WTC11 (cell line): Measurements from ENCODE around the gene OR5B12. TPM values are rescaled to one million over a fixed set of nuclear protein-coding genes. Genes with fewer than 3 reads are reported as not detected.
A peak's percentile ranks its signal among the peaks of the same experiment; 100 is the strongest.

ENCODE experiments used
- ATAC-seq: fragments of 200-7000 bp; cut with Tn5 transposase; 2 replicates; pipeline ENCODE4 v1.10.0; 2021; ENCODE audit warnings: mild to moderate bottlenecking, moderate library complexity
- CTCF ChIA-PET: fragments of 300-600 bp; sonication (Branson Sonifier 250); formaldehyde crosslinking; loops from one replicate; lab custom pipeline; 2021; ENCODE audit warnings: antibody characterized with exemption; lab: Charles Lee
- POLR2A ChIA-PET: fragments of 350-600 bp; sonication (Branson Sonifier 250); formaldehyde crosslinking; loops from one replicate; lab custom pipeline; 2021; ENCODE audit warnings: antibody characterized with exemption; lab: Charles Lee
- DNase-seq: peaks from one replicate; pipeline ENCODE4 v3.0.0; 2021; ENCODE audit warnings: low spot score
- H3K27ac Mint-ChIP-seq: 2 replicates; pipeline ENCODE4 v1.8.0; 2021; ENCODE audit warnings: mixed read lengths
- H3K27me3 Mint-ChIP-seq: 2 replicates; pipeline ENCODE4 v1.8.0; 2021; ENCODE audit warnings: low read depth, mild to moderate bottlenecking, moderate library complexity, mixed read lengths
- H3K36me3 Mint-ChIP-seq: 2 replicates; pipeline ENCODE4 v1.8.0; 2021; ENCODE audit warnings: mixed read lengths
- H3K4me1 Mint-ChIP-seq: 2 replicates; pipeline ENCODE4 v1.8.0; 2022; ENCODE audit warnings: mixed read lengths
- H3K4me3 Mint-ChIP-seq: 2 replicates; pipeline ENCODE4 v1.8.0; 2021; ENCODE audit warnings: mild to moderate bottlenecking, moderate library complexity, mixed read lengths
- H3K9me3 Mint-ChIP-seq: 2 replicates; pipeline ENCODE4 v1.8.0; 2021; ENCODE audit warnings: mixed read lengths
- CBFB ChIP-seq: sonication (generic); formaldehyde crosslinking; IDR thresholded peaks from 2 replicates; pipeline ENCODE4 v1.8.1; 2022; ENCODE audit warnings: mild to moderate bottlenecking, low read depth, missing genetic modification reagents
- FOXP4 ChIP-seq: sonication (generic); formaldehyde crosslinking; IDR thresholded peaks from 2 replicates; pipeline ENCODE4 v1.8.0; 2022; ENCODE audit warnings: mild to moderate bottlenecking, missing genetic modification reagents
- GRHL2 ChIP-seq: fragments of 250-450 bp; sonication (Bioruptor Pico); IDR thresholded peaks from 2 replicates; pipeline ENCODE4 v1.8.0; 2022; ENCODE audit warnings: mild to moderate bottlenecking, moderate library complexity; ENCODE audit not compliant: insufficient replicate concordance, severe bottlenecking
- IRF2 ChIP-seq: sonication (generic); formaldehyde crosslinking; IDR thresholded peaks from 2 replicates; pipeline ENCODE4 v1.8.0; 2022; ENCODE audit warnings: low read depth, missing genetic modification reagents, borderline replicate concordance
- MAX ChIP-seq: sonication (generic); formaldehyde crosslinking; IDR thresholded peaks from 2 replicates; pipeline ENCODE4 v1.8.0; 2022; ENCODE audit warnings: mild to moderate bottlenecking, missing genetic modification reagents
- MYBL2 ChIP-seq: sonication (generic); formaldehyde crosslinking; IDR thresholded peaks from 2 replicates; pipeline ENCODE4 v1.8.1; 2023; ENCODE audit warnings: mild to moderate bottlenecking, moderate library complexity, missing genetic modification reagents
- SMAD4 ChIP-seq: sonication (generic); formaldehyde crosslinking; IDR thresholded peaks from 2 replicates; pipeline ENCODE4 v1.8.0; 2022; ENCODE audit warnings: mild to moderate bottlenecking, missing genetic modification reagents
- USF1 ChIP-seq: sonication (generic); formaldehyde crosslinking; IDR thresholded peaks from 2 replicates; pipeline ENCODE4 v1.8.0; 2022; ENCODE audit warnings: mild to moderate bottlenecking, missing genetic modification reagents
- ZBTB21 ChIP-seq: sonication (generic); formaldehyde crosslinking; IDR thresholded peaks from 2 replicates; pipeline ENCODE4 v1.8.1; 2023; ENCODE audit warnings: mild to moderate bottlenecking, missing genetic modification reagents, borderline replicate concordance
- ZNF121 ChIP-seq: sonication (generic); formaldehyde crosslinking; IDR thresholded peaks from 2 replicates; pipeline ENCODE4 v1.8.0; 2023; ENCODE audit warnings: missing genetic modification reagents
- ZNF317 ChIP-seq: sonication (generic); formaldehyde crosslinking; IDR thresholded peaks from 2 replicates; pipeline ENCODE4 v1.8.1; 2023; ENCODE audit warnings: low read depth, mild to moderate bottlenecking, moderate library complexity, missing genetic modification reagents, borderline replicate concordance
- ZNF532 ChIP-seq: fragments of 250-450 bp; sonication (Bioruptor Pico); IDR thresholded peaks from 2 replicates; pipeline ENCODE4 v1.9.0; 2021; ENCODE audit warnings: mild to moderate bottlenecking, borderline replicate concordance
- total RNA-seq: library from RNA; stranded (reverse); gene quantifications from 3 replicates; pipeline ENCODE4 v1.2.3, GENCODE V29; 2021

The OR5B12 gene
- total RNA-seq, 1 experiment from 2014 or later = not detected

GRCh38 chr11:58471892-58472291, 29.9 kb upstream of the OR5B12 start:
- Mint-ChIP-seq H3K27ac (no peak overlapping the region), H3K4me1 (no peaks in the 10 kb centered on the region), H3K27me3 (peaks cover 3% of the 10 kb centered on the region; the same call in 1 of the 2 replicates), H3K9me3 (peaks cover 71% of the 10 kb centered on the region), H3K4me3 (no peak overlapping the region), H3K36me3 (peaks cover 37% of the 10 kb centered on the region)
- DNase-seq (no peak), ATAC-seq (no peak)
- CTCF ChIA-PET = no interaction called here
- POLR2A ChIA-PET = interaction anchor here (0.6 kb wide), 1 partner anchor 735 kb away, joined by 3 read pairs; no protein-coding TSS in a partner anchor
- TF ChIP-seq ZNF317 (CRISPR knock-in tag) = peak; percentile 85
- no peak for TF ChIP-seq MYBL2 (CRISPR knock-in tag)

GRCh38 chr11:58466293-58466692, 24.3 kb upstream of the OR5B12 start:
- H3K4me1 Mint-ChIP-seq = no peaks in the 10 kb centered on the region
- TF ChIP-seq FOXP4 (CRISPR knock-in tag) = no peak
- TF ChIP-seq USF1 (CRISPR knock-in tag) = no peak
- no peak for TF ChIP-seq SMAD4 (CRISPR knock-in tag)
- no peak for DNase-seq
- ATAC-seq = no peak
- H3K27ac Mint-ChIP-seq = no peak overlapping the region
- ChIA-PET POLR2A (no interaction called here), CTCF (interaction anchor here (1.2 kb wide), 1 partner anchor 57 kb away, joined by 4 read pairs; no protein-coding TSS in a partner anchor)
- H3K36me3 Mint-ChIP-seq = peaks cover 9% of the 10 kb centered on the region
- H3K9me3 Mint-ChIP-seq = peaks cover 25% of the 10 kb centered on the region
- no peaks in the 10 kb centered on the region for H3K27me3 Mint-ChIP-seq
- H3K4me3 Mint-ChIP-seq = no peak overlapping the region

GRCh38 chr11:58465690-58466089, 23.7 kb upstream of the OR5B12 start:
- no peak overlapping the region for H3K4me3 Mint-ChIP-seq
- no peak overlapping the region for H3K27ac Mint-ChIP-seq
- H3K36me3 Mint-ChIP-seq = peaks cover 5% of the 10 kb centered on the region
- TF ChIP-seq ZNF532 (CRISPR knock-in tag) = no peak
- TF ChIP-seq, all 79 proteins: peak for 0
- POLR2A ChIA-PET = no interaction called here
- Mint-ChIP-seq H3K9me3 (peaks cover 21% of the 10 kb centered on the region), H3K4me1 (no peaks in the 10 kb centered on the region), H3K27me3 (no peaks in the 10 kb centered on the region)
- CTCF ChIA-PET = no interaction called here
- no peak for ATAC-seq
- no peak for DNase-seq

GRCh38 chr11:58451585-58451984, 9.5 kb upstream of the OR5B12 start:
- Mint-ChIP-seq H3K4me1 (no peaks in the 10 kb centered on the region), H3K4me3 (no peak overlapping the region), H3K27ac (no peak overlapping the region), H3K27me3 (no peaks in the 10 kb centered on the region), H3K36me3 (no peaks in the 10 kb centered on the region), H3K9me3 (peaks cover 31% of the 10 kb centered on the region)
- no peak for ATAC-seq
- no peak for DNase-seq
- ChIA-PET CTCF (no interaction called here), POLR2A (no interaction called here)
- TF ChIP-seq ZBTB21 (CRISPR knock-in tag) (no peak), MAX (no peak), ZNF121 (no peak), FOXP4 (CRISPR knock-in tag) (no peak), IRF2 (CRISPR knock-in tag) (no peak), CBFB (no peak), GRHL2 (CRISPR knock-in tag) (no peak)
